ENCODE data around the gene PIEZO2. TPM values are rescaled to one million over a fixed set of nuclear protein-coding genes. Genes with fewer than 3 reads are reported as not detected.
"Not testable (repeated sequence)": the region's sequence is repeated elsewhere in the genome, so short reads cannot be mapped to it uniquely, and the experiment has no call there.

PIEZO2 gene
- polyA plus RNA-seq, 10 donors = 22.1 to 56.5 (median 46.2) TPM

- DNase-seq = no peak
Measured at GRCh38 chr18:11153097-11153496, 3.7 kb upstream of the PIEZO2 start.

DNA sequence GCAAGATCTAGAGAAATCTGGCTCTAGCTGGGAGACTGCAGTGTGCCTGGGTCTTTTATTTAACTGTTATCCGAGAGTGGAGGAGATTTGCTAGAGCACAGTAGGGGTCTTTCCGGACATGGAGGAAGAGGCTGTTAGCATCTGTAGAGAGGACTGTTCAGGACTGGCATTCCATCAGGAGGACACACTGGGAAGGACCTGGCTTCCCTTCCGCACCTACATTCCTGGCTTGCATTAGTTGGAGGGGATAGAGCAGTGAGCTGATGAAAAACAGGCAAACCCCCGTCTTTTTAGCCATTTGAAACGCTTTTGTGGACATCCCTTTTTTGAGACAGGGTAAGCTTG is 874 bp upstream of the PIEZO2 start:
- no peak for DNase-seq

GRCh38 chr18:11148680-11149440 is 509 bp downstream of the PIEZO2 start:
- no peak for DNase-seq

DNA sequence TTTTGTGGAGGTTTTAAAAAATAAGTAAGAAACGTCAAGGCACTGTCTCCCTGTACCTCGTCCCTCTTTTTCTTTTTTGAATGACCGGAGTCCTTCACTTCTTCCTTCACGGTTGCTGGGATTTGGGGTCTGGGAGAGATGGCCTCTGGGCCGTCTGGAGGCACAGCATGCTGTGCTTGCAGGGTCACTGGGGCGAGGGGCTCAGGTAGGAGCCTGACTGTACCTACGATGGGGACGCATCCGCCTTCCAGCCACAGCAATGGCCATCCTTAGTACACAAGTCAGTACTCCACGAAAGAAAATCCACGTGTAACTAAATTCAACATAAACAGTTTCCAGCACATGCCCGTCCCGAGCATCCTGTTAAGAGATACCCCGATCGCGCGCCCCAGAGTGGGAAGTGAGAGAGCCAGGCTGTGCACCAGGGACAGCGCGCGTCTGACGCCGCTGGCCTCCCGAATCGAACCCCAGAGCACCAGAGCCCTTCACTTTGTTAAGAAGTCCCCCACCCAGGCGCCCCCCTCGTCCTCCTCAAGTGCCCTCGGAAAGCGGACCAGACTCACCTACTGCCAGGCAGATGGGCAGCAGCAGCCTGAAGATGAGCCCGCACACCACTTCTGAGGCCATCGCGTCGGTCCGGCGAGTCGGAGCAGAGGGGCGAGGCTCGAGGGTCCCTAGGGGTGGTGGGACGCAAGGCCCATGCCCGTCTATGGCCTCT is 1.2 kb downstream of the PIEZO2 start:
- DNase-seq = peak in 1 of 3 donors; percentile 69

GRCh38 chr18:11147371-11147951 is 1.9 kb downstream of the PIEZO2 start:
- DNase-seq = peak in 1 of 3 donors; percentile 77

DNA sequence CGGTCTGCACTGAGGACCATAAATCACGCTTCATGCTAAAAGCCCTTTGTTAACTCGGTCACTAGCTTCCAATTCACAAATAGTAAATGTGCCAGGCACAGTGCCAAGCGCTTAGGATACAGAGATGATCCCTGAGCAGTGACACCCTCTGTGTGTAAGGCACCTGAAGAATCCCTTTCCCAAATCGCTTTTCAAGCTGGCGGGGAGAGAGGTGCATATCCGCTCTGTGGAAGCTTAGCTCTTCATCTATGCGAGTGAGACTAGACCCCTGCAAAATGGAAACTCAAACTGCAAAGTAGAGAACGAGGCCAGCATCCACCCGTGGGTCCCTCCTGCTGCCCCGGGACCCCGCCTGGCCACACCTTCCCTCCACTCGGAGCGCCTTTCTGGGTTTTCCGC is 2.4 kb downstream of the PIEZO2 start:
- DNase-seq = no peak

- no peak for DNase-seq
Measured at GRCh38 chr18:11146238-11146946, 3.0 kb downstream of the PIEZO2 start.

DNA sequence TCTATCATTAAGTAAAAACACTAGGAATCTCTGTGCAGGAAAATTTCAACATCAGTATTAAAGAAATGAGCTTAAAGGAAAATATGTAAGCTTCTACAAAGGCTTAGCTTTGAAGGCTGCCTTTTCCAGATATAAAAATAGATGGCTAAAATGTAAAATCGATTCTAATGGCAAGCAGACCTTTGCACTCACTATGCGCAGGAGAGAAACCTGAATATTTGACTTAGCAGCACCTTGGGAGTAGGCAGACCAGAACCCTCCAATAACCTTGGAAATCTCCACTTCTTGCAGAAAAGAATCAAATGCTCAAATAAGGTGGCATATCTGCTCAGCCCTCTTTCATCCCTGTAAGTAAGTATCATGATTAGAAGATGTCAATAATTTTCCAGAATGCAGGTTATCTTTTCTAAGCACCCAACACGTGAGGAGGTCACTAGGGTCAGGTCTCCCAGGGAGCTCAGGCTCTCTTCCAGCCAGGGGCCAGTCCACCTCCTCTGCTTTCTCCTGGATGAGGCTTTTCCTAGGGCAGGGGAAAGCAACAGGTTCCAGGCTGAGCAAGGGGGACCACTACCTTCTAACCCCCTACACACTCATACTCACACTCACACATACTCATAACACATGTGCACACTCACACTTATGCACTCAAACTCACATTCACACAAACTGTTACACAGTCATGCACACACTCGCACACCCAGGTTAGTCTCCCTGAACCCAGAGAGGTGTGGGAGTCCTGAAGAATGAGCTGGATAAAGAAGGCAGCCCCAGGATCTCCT is 3.8 kb downstream of the PIEZO2 start:
- no peak for DNase-seq

GRCh38 chr18:11137400-11137799 is 12.0 kb downstream of the PIEZO2 start:
- no peak for DNase-seq

DNA sequence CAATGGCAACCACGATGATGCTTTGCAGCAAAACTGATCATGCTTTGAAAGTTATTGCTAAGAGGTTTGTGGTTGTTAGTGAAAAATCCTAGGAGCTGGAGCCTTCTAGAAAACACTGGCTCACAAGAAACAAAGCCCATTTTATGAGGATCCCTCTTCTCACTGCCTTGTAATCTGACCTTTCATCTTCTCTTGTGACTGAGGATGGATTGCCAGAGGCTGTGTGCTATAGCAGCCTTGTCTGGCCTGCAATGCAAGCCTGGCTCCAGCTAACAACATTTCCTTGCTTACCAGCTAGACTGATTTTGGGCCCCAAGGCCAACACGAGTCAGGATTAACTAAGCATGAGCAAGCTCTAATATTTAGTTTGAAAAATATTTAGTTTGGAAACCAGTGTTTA is 13.1 kb downstream of the PIEZO2 start:
- no peak for DNase-seq

- DNase-seq = no peak
Measured at GRCh38 chr18:11134940-11135339, 14.4 kb downstream of the PIEZO2 start.

- DNase-seq = not testable (repeated sequence)
Measured at GRCh38 chr18:11129059-11129458, 20.3 kb downstream of the PIEZO2 start.

DNA sequence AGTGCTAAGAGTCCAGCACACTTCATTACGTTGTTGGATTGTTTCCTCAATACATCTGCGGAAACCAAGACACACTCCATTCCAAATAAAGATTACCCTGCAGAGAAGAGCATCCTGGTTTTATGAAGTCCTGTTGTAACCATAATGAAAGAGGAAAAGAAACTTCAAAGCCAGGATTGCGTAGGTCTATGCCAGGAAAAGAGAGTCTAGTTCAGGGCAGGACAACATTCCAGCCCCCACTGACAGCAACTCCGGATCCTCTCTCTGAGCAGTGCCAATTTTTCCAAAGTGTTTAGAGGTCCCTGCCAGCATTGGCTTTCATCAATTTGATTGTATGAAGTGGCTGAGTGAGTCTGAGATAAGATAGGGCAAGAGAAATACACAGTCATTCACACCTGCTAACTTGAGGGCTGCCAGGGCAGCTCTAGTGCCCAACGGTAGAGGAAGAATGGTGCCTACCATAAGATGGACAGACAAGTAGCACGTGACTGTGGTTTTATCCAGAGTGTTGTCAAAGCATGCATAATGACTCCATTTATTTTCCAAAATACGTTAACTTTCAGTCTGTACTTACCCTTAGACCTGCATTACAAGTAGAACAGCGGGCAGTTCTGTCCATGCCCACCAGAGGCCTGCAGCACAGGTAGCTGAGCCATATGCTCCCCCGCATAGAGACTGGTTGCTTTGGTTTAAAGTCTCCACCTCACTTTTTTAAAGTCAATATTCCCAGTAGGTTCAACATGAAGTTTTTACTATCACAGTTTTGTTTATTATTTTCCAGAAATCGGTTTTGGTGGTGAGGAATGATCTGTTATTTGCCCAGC is 23.7 kb downstream of the PIEZO2 start:
- no peak for DNase-seq

GRCh38 chr18:11124054-11124453 is 25.3 kb downstream of the PIEZO2 start:
- no peak for DNase-seq

DNA sequence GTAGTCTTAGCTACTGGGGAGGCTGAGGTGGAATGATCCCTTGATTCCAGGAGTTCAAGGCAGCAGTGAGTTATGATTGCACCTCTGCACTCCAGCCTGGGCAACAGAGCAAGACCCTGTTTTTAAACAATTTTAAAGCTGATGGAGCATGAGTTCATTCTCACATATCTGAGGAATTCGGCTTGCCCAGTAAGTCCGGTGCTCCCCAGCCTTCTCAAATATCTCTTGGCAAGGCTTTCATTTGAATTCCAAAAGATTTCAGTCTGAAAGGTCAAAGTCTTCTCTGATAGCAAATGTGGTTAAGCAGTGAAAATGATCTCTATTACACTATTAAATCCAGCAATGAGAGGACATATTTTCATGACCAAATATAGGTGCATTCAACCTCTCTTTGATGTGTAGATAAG is 27.9 kb downstream of the PIEZO2 start:
- DNase-seq = no peak

DNA sequence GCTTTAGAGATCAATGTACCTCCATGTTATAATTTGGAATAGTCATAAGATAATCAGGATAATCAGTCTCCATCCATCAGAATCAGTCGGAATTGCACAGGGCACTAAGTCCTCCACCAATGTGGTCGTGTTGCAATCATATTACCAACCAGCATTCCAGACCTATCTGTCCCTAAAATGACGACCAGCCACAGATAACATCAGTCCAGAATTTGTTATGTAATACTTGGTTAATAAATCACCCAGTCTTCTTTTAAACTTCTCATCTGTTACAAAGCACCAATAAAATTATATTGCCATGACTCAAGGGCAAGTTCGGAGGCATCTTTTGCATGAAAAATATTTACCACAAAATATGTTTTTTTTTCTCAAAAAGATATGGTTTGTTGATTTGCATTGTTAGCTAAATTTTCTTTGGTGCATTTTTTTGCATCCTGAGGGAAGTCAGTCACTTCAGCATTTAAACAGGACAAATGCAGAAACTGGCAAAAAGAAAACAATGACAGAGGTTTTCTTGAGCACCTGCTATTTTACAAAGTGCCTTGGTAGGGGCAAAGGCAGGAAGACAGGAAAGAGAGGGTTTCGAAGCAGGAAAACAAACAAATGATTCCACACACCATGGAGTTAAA is 29.3 kb downstream of the PIEZO2 start:
- DNase-seq = no peak

- no peak for DNase-seq
Measured at GRCh38 chr18:11119550-11119949, 29.8 kb downstream of the PIEZO2 start.

- DNase-seq = no peak
Measured at GRCh38 chr18:11118051-11118766, 31.2 kb downstream of the PIEZO2 start.

DNA sequence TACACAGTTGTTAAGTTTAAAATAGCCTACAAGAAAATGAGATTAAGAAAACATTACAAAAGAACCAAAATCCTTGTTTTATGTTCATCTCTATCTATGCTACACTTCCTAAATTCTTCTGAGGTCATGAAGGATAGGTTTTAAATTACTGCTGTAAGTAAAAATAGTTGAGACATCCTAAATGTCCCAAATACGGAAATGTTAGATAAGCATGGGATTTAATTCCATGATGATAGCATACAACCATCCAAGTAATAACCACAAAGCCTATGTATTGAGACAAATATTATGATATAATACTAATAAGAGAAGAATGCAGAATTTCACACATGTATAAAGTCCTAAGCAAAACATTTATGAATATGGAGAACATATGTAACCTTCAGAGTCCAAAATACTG is 34.1 kb downstream of the PIEZO2 start:
- peak in 1 of 3 donors; percentile 43 for DNase-seq

GRCh38 chr18:11114653-11115052 is 34.7 kb downstream of the PIEZO2 start:
- DNase-seq = no peak

Data from muscle of back (tissue), 11 donors.